Liver (tissue), 9 donors: ENCODE results near the gene ALDH6A1. TPM values are rescaled to one million over a fixed set of nuclear protein-coding genes. Genes with fewer than 3 reads are reported as not detected.

ENCODE experiments used
- DNase-seq: peaks from one replicate; pipeline ENCODE4 v3.0.0-alpha.2; 2017; ENCODE audit warnings: low spot score
- H3K27ac ChIP-seq, 2 donors: one replicate each; pipeline ENCODE4 v1.7.0; 2013; ENCODE audit warnings: inconsistent platforms in 2 of 2, low read length in 2 of 2, control low read depth in 1 of 2, low read depth in 1 of 2, mild to moderate bottlenecking in 1 of 2
- H3K27me3 ChIP-seq, 4 donors: one replicate each; pipeline versions ENCODE4 v1.6.1 to v1.7.0; 2013; ENCODE audit warnings: low read length in 3 of 4, inconsistent platforms in 1 of 4, mild to moderate bottlenecking in 1 of 4, moderate library complexity in 1 of 4; ENCODE audit not compliant: control insufficient read depth in 4 of 4, insufficient read depth in 4 of 4
- H3K36me3 ChIP-seq, 4 donors: one replicate each; pipeline versions ENCODE4 v1.6.1 to v1.7.0; 2013; ENCODE audit warnings: low read length in 3 of 4, mild to moderate bottlenecking in 3 of 4, low read depth in 1 of 4, moderate library complexity in 1 of 4; ENCODE audit not compliant: control insufficient read depth in 4 of 4, insufficient read depth in 3 of 4
- H3K4me1 ChIP-seq, 4 donors: one replicate each; pipeline versions ENCODE4 v1.6.1 to v1.7.0; 2013; ENCODE audit warnings: low read length in 3 of 4, mild to moderate bottlenecking in 3 of 4, moderate library complexity in 1 of 4; ENCODE audit not compliant: control insufficient read depth in 4 of 4, insufficient read depth in 4 of 4
- H3K4me3 ChIP-seq, 3 donors: one replicate each; pipeline versions ENCODE4 v1.6.1 to v1.7.0; 2013; ENCODE audit warnings: low read length in 3 of 3, control low read depth in 1 of 3, low read depth in 1 of 3, mild to moderate bottlenecking in 1 of 3
- H3K9ac ChIP-seq, 2 donors: one replicate each; pipeline ENCODE4 v1.7.0; 2013; ENCODE audit warnings: low read length in 2 of 2, mild to moderate bottlenecking in 2 of 2, moderate library complexity in 2 of 2, control low read depth in 1 of 2, low read depth in 1 of 2
- H3K9me3 ChIP-seq, 4 donors: one replicate each; pipeline versions ENCODE4 v1.6.1 to v1.7.0; 2013; ENCODE audit warnings: low read length in 3 of 4; ENCODE audit not compliant: control insufficient read depth in 4 of 4
- EGR1 ChIP-seq, 2 donors: IDR thresholded peaks; 2 replicates each; pipeline ENCODE4 v1.6.1; 2016 to 2018; ENCODE audit warnings: antibody characterized with exemption in 2 of 2, low read depth in 2 of 2
- FOXA1 ChIP-seq: IDR thresholded peaks from 2 replicates; pipeline ENCODE4 v1.6.1; 2016; ENCODE audit warnings: antibody characterized with exemption
- FOXA2 ChIP-seq: IDR thresholded peaks from 2 replicates; pipeline ENCODE4 v1.6.1; 2016; ENCODE audit warnings: antibody characterized with exemption
- GABPA ChIP-seq, 2 donors: IDR thresholded peaks in 1 of 2; conservative IDR thresholded peaks in 1 of 2; 2 replicates each; pipeline ENCODE4 v1.6.1; 2016; ENCODE audit warnings: antibody characterized with exemption in 2 of 2, mild to moderate bottlenecking in 1 of 2, moderate library complexity in 1 of 2
- HNF4A ChIP-seq, 2 donors: conservative IDR thresholded peaks; 2 replicates each; pipeline ENCODE4 v1.6.1; 2016; ENCODE audit warnings: antibody characterized with exemption in 2 of 2, mild to moderate bottlenecking in 2 of 2
- HNF4G ChIP-seq: IDR thresholded peaks from 2 replicates; pipeline ENCODE4 v1.6.1; 2016; ENCODE audit warnings: antibody characterized with exemption
- JUND ChIP-seq, 2 donors: IDR thresholded peaks; 2 replicates each; pipeline ENCODE4 v1.6.1; 2016; ENCODE audit warnings: antibody characterized with exemption in 2 of 2
- MAX ChIP-seq: IDR thresholded peaks from 2 replicates; pipeline ENCODE4 v1.6.1; 2016; ENCODE audit warnings: antibody characterized with exemption
- NR2F2 ChIP-seq: IDR thresholded peaks from 2 replicates; pipeline ENCODE4 v1.6.1; 2016; ENCODE audit warnings: antibody characterized with exemption
- RAD21 ChIP-seq, 2 donors: IDR thresholded peaks; 2 replicates each; pipeline ENCODE4 v1.6.1; 2016; ENCODE audit warnings: antibody characterized with exemption in 2 of 2, mild to moderate bottlenecking in 2 of 2
- REST ChIP-seq: IDR thresholded peaks from 2 replicates; pipeline ENCODE4 v1.6.1; 2016; ENCODE audit warnings: antibody characterized with exemption, mild to moderate bottlenecking
- RXRA ChIP-seq, 2 donors: IDR thresholded peaks; 2 replicates each; pipeline ENCODE4 v1.6.1; 2017 to 2018; ENCODE audit warnings: antibody characterized with exemption in 2 of 2, mild to moderate bottlenecking in 1 of 2
- SP1 ChIP-seq: IDR thresholded peaks from 2 replicates; pipeline ENCODE4 v1.6.1; 2018; ENCODE audit warnings: antibody characterized with exemption, mild to moderate bottlenecking
- WGBS: extraction: QIAGEN DNeasy Blood & Tissue Kit; methylation state at CpG from one replicate; pipeline ENCODE4 v1.1.7; 2013; 5-methylcytosine and 5-hydroxymethylcytosine counted together
- polyA plus RNA-seq, 2 donors: library from polyadenylated mRNA; stranded (reverse) in 1 of 2; unstranded in 1 of 2; fragments of 200-250 nt in 1 of 2; fragments of >200 nt in 1 of 2; fragmentation: Nextera tagmentation in 1 of 2; extraction: Ambion mirVana in 1 of 2; gene quantifications; one replicate each; pipeline versions ENCODE4 v1.2.1 to v1.2.3, GENCODE V29; 2013 to 2015
- total RNA-seq, 2 donors: library from RNA; depleted of rRNA; stranded (reverse); fragments of >200 nt; gene quantifications; one replicate each; pipeline ENCODE4 v1.2.3, GENCODE V29; 2014
- TF ChIP-seq, protein P1 (sequence below): IDR thresholded peaks from 2 replicates; pipeline ENCODE4 v1.6.1; 2016; ENCODE audit warnings: antibody characterized with exemption
- TF ChIP-seq, protein P2 (sequence below): IDR thresholded peaks from 2 replicates; pipeline ENCODE4 v1.6.1; 2016; ENCODE audit warnings: antibody characterized with exemption
- donor health status: healthy.
- donor health status: healthy.
- donor health status: healthy.
- donor health status: healthy.
- donor health status: healthy.

The ALDH6A1 gene
- total and polyA plus RNA-seq, 4 donors: 114 to 183 (median 155) TPM

DNA sequence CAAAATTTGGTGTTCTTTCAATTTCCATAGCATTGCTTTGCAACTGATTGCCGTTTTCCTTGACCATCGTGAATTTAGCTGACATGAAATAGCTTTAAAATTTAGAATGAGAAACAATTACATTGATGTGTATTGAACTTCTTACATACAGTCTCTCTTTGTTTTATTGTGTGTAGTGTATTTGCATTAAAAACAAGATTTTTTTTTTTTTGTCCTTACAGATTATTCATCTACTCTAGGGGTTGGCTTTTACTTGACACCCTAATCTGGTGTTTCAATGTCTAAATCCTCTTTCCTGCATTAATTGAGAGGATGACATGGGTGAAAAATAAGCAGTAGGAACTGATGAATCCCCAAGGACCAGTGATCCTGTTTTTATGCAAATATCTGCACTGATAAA lies 21.1 kb upstream of the ALDH6A1 start:
- WGBS: 96% methylated on average over 2 of the region's 2 CpGs

DNA sequence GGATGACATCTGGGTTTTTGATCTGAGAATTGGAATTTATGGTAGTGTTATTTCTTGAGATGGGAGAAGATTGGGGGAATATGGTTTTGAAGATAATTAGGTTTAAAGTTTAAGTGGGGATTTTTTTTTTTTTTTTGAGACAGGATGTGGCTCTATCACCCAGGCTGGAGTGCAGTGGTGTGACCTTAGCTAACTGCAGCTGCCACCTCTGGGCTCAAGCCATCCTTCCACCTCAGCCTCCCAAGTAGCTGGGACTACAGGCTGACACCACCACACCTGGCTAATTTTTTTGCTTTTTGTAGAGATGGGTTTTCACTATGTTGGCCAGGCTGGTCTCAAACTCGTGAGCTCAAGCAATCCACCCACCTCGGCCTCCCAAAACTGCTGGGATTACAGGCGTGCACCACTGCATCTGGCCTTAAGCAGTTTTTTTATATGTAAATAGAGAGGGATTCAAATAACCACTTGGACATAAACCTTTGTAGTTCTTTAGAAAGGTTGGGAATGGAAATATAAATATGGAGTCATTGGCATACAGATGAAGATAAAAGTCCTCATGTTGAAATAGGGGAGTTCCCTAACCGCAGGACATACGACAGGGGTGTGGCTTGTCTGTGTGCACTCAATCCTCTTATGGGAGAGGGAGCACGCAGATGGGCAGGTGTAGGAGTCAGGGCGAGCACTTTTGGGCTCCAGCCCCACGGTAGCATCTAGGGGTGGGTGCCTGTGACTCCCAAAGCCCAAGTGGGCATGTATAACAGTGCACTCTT lies 5.2 kb upstream of the ALDH6A1 start:
- Histone ChIP-seq H3K27me3 (no peaks in the 10 kb centered on the region), H3K4me3 (no peak overlapping the region), H3K27ac (no peak overlapping the region), H3K36me3 (peaks cover 2 to 6% (median 3%) of the 10 kb centered on the region in 4 donors), H3K9ac (no peak overlapping the region), H3K9me3 (no peaks in the 10 kb centered on the region), H3K4me1 (peaks cover 0 to 14% (median 11%) of the 10 kb centered on the region in 4 donors)
- TF ChIP-seq RAD21 (IDR thresholded peaks at IDR 0.05): no peak
- TF ChIP-seq, protein P1, sequence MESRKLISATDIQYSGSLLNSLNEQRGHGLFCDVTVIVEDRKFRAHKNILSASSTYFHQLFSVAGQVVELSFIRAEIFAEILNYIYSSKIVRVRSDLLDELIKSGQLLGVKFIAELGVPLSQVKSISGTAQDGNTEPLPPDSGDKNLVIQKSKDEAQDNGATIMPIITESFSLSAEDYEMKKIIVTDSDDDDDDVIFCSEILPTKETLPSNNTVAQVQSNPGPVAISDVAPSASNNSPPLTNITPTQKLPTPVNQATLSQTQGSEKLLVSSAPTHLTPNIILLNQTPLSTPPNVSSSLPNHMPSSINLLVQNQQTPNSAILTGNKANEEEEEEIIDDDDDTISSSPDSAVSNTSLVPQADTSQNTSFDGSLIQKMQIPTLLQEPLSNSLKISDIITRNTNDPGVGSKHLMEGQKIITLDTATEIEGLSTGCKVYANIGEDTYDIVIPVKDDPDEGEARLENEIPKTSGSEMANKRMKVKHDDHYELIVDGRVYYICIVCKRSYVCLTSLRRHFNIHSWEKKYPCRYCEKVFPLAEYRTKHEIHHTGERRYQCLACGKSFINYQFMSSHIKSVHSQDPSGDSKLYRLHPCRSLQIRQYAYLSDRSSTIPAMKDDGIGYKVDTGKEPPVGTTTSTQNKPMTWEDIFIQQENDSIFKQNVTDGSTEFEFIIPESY: no peak
- no peak for TF ChIP-seq HNF4G
- TF ChIP-seq RXRA (IDR thresholded peaks at IDR 0.05): no peak
- no peak for TF ChIP-seq SP1
- no peak for TF ChIP-seq JUND (IDR thresholded peaks at IDR 0.05)
- no peak for TF ChIP-seq FOXA2
- TF ChIP-seq EGR1 (IDR thresholded peaks at IDR 0.05; ENCODE audit: low read depth in 2 of 2): no peak
- TF ChIP-seq REST: no peak
- TF ChIP-seq, protein P2, sequence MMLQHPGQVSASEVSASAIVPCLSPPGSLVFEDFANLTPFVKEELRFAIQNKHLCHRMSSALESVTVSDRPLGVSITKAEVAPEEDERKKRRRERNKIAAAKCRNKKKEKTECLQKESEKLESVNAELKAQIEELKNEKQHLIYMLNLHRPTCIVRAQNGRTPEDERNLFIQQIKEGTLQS: no peak
- TF ChIP-seq GABPA (IDR thresholded peaks at IDR 0.05 in 1 of 2, conservative IDR thresholded peaks at IDR 0.05 in 1 of 2): no peak
- TF ChIP-seq NR2F2: no peak
- no peak for DNase-seq
- 91% methylated on average over 8 of the region's 8 CpGs for WGBS

More for the DNA sequence above, 21.1 kb upstream of the ALDH6A1 start:
- Histone ChIP-seq H3K9ac (no peak overlapping the region), H3K9me3 (no peaks in the 10 kb centered on the region), H3K4me1 (no peaks in the 10 kb centered on the region), H3K36me3 (peaks cover 1 to 9% (median 4%) of the 10 kb centered on the region in 4 donors), H3K27ac (no peak overlapping the region), H3K4me3 (no peak overlapping the region), H3K27me3 (no peaks in the 10 kb centered on the region)
- DNase-seq: no peak
- TF ChIP-seq, protein P2: no peak
- TF ChIP-seq FOXA1 (no peak), HNF4A (conservative IDR thresholded peaks at IDR 0.05) (no peak), GABPA (IDR thresholded peaks at IDR 0.05 in 1 of 2, conservative IDR thresholded peaks at IDR 0.05 in 1 of 2) (no peak), MAX (no peak), NR2F2 (no peak), FOXA2 (no peak)
- TF ChIP-seq, protein P1: no peak
